ENCODE data around the gene LRRK1. TPM values are rescaled to one million over a fixed set of nuclear protein-coding genes. Genes with fewer than 3 reads are reported as not detected.

The LRRK1 gene
- total and polyA plus RNA-seq, 2 donors (not counting 1 experiment from before 2014, with no cell fraction given) = 19.8 to 53.0 TPM

GRCh38 chr15:100944244-100944895 is 25.2 kb downstream of the LRRK1 start:
- Mint-ChIP-seq H3K4me1 (peaks cover 42% of the 10 kb centered on the region), H3K4me3 (peak overlapping the region; percentile 11), H3K9me3 (ENCODE audit: insufficient read depth) (no peaks in the 10 kb centered on the region), H3K27ac (peak overlapping the region; percentile 28), H3K27me3 (no peaks in the 10 kb centered on the region)
- no peak for DNase-seq
- CTCF ChIA-PET = interaction anchor here (1.0 to 4.1 kb wide), 6 partner anchors 10 to 67 kb away, joined by 3 to 30 read pairs (median 4); partner anchors contain the start of gene LRRK1
- H2AFZ ChIP-seq (ENCODE audit: insufficient read depth, low read depth, low read length, poor library complexity, severe bottlenecking) = no peak overlapping the region
- peaks cover 5% of the 10 kb centered on the region for H4K20me1 ChIP-seq (ENCODE audit: control insufficient read depth, insufficient read depth, low read length, poor library complexity, severe bottlenecking)
- TF ChIP-seq EZH2 (IDR thresholded peaks at IDR 0.05; ENCODE audit: borderline replicate concordance, insufficient read depth, low read depth, low read length, poor library complexity, severe bottlenecking) (no peak), CTCF (IDR thresholded peaks at IDR 0.05) (no peak)
- peaks cover 22% of the 10 kb centered on the region for H3K79me2 ChIP-seq (ENCODE audit: control insufficient read depth, insufficient read depth, low read length)
- WGBS (ENCODE audit: insufficient coverage) = no CpG with 5 or more reads among the region's 7 CpGs
- intact Hi-C loops (cut with micrococcal nuclease) = loop anchor here (5.0 kb wide), 1 partner anchor 33 kb away; no protein-coding TSS in a partner anchor
- no peak overlapping the region for H3K27ac ChIP-seq (ENCODE audit: low read length in 2 of 2)
- H3K36me3 ChIP-seq (replicated peaks in 1 of 2; ENCODE audit: control extremely low read depth in 1 of 2, control insufficient read depth in 1 of 2, extremely low read depth in 1 of 2, insufficient read depth in 2 of 2, low read length in 1 of 2) = peaks cover 0 to 2% of the 10 kb centered on the region in 2 experiments
- H3K4me1 ChIP-seq (ENCODE audit: control insufficient read depth in 2 of 2, insufficient read depth in 2 of 2, low read length in 2 of 2) = peaks cover 21 to 45% of the 10 kb centered on the region in 2 donors
- POLR2A ChIA-PET = interaction anchor here (0.9 kb wide), 1 partner anchor 18 kb away, joined by 3 read pairs; no protein-coding TSS in a partner anchor
- peak overlapping the region; percentile 11 for H3K4me2 ChIP-seq (replicated peaks; ENCODE audit: low read depth, low read length, poor library complexity, severe bottlenecking)
- H3K4me3 ChIP-seq (ENCODE audit: control extremely low read depth in 1 of 5, extremely low read depth in 1 of 5, insufficient read depth in 1 of 5, low read depth in 2 of 5, low read length in 4 of 5) = no peak overlapping the region
- ATAC-seq (ENCODE audit: low read depth) = no peak
- no peak overlapping the region for H3K9ac ChIP-seq (ENCODE audit: low read length)
- no peaks in the 10 kb centered on the region for H3K9me3 ChIP-seq (ENCODE audit: control extremely low read depth in 1 of 3, control insufficient read depth in 2 of 3, insufficient read depth in 1 of 3, low read length in 2 of 3)
- no peaks in the 10 kb centered on the region for H3K27me3 ChIP-seq (replicated peaks in 1 of 4; ENCODE audit: control extremely low read depth in 1 of 4, control insufficient read depth in 3 of 4, insufficient read depth in 4 of 4, low read length in 3 of 4)

GRCh38 chr15:100944986-100945385 is 25.8 kb downstream of the LRRK1 start:
- Histone ChIP-seq H3K4me1 (ENCODE audit: control insufficient read depth in 2 of 2, insufficient read depth in 2 of 2, low read length in 2 of 2) (peaks cover 14 to 41% of the 10 kb centered on the region in 2 donors), H3K4me2 (replicated peaks; ENCODE audit: low read depth, low read length, poor library complexity, severe bottlenecking) (no peak overlapping the region), H3K27me3 (replicated peaks in 1 of 4; ENCODE audit: control extremely low read depth in 1 of 4, control insufficient read depth in 3 of 4, insufficient read depth in 4 of 4, low read length in 3 of 4) (no peaks in the 10 kb centered on the region), H2AFZ (ENCODE audit: insufficient read depth, low read depth, low read length, poor library complexity, severe bottlenecking) (no peak overlapping the region), H3K36me3 (replicated peaks in 1 of 2; ENCODE audit: control extremely low read depth in 1 of 2, control insufficient read depth in 1 of 2, extremely low read depth in 1 of 2, insufficient read depth in 2 of 2, low read length in 1 of 2) (peaks cover 0 to 2% of the 10 kb centered on the region in 2 experiments), H3K9me3 (ENCODE audit: control extremely low read depth in 1 of 3, control insufficient read depth in 2 of 3, insufficient read depth in 1 of 3, low read length in 2 of 3) (no peaks in the 10 kb centered on the region), H3K4me3 (ENCODE audit: control extremely low read depth in 1 of 5, extremely low read depth in 1 of 5, insufficient read depth in 1 of 5, low read depth in 2 of 5, low read length in 4 of 5) (no peak overlapping the region), H3K27ac (ENCODE audit: low read length in 2 of 2) (no peak overlapping the region), H4K20me1 (ENCODE audit: control insufficient read depth, insufficient read depth, low read length, poor library complexity, severe bottlenecking) (peaks cover 5% of the 10 kb centered on the region), H3K9ac (ENCODE audit: low read length) (no peak overlapping the region), H3K79me2 (ENCODE audit: control insufficient read depth, insufficient read depth, low read length) (peaks cover 22% of the 10 kb centered on the region)
- Mint-ChIP-seq H3K27ac (no peak overlapping the region), H3K27me3 (no peaks in the 10 kb centered on the region), H3K9me3 (ENCODE audit: insufficient read depth) (no peaks in the 10 kb centered on the region), H3K4me3 (no peak overlapping the region), H3K4me1 (peaks cover 47% of the 10 kb centered on the region)
- TF ChIP-seq EZH2 (IDR thresholded peaks at IDR 0.05; ENCODE audit: borderline replicate concordance, insufficient read depth, low read depth, low read length, poor library complexity, severe bottlenecking) (no peak), CTCF (IDR thresholded peaks at IDR 0.05) (no peak)
- WGBS (ENCODE audit: insufficient coverage) = 97% methylated on average over 4 of the region's 6 CpGs
- ChIA-PET POLR2A (no interaction called here), CTCF (interaction anchor here (1.0 to 4.1 kb wide), 6 partner anchors 10 to 66 kb away, joined by 3 to 30 read pairs (median 4); partner anchors contain the start of gene LRRK1)
- intact Hi-C loops (cut with micrococcal nuclease) = loop anchor here (5.0 kb wide), 1 partner anchor 32 kb away; no protein-coding TSS in a partner anchor
- ATAC-seq (ENCODE audit: low read depth) = no peak
- no peak for DNase-seq
